Fibroblast of pulmonary artery (primary cell): ENCODE measurements around the gene ECD.

Experiments
- DNase-seq: peaks from one replicate; pipeline ENCODE4 v3.0.0-alpha.2; 2010; ENCODE audit warnings: low read depth
- H3K4me3 ChIP-seq: replicated peaks from 2 replicates; pipeline ENCODE4 v1.5.1; 2011; ENCODE audit warnings: low read depth, mild to moderate bottlenecking, control low read depth, low read length, moderate library complexity
- CTCF ChIP-seq: IDR thresholded peaks from 2 replicates; pipeline ENCODE4 v1.5.1; 2011; ENCODE audit warnings: mild to moderate bottlenecking, control low read depth, low read length, inconsistent platforms; ENCODE audit errors: missing control alignments

ECD gene

GRCh38 chr10:73167783-73168464 lies at the start of gene ECD, which contains the start of gene FAM149B1:
TSS of gene ECD (minus strand) at chr10:73168008. CDS start at chr10:73163937, 4,071 bp downstream.
TSS of gene FAM149B1 (plus strand) at chr10:73168119. CDS start at chr10:73168340, 221 bp downstream.
- peak within 1 kb of the TSS; percentile 91 for H3K4me3 ChIP-seq
- no peak for TF ChIP-seq CTCF
- peak; percentile 96 for DNase-seq

- DNase-seq = no peak
- TF ChIP-seq CTCF = no peak
- H3K4me3 ChIP-seq = no peak overlapping the region
These were observed 47.9 kb upstream of the ECD start for GRCh38 chr10:73215749-73216148.

- DNase-seq = no peak
- no peak overlapping the region for H3K4me3 ChIP-seq
- no peak for TF ChIP-seq CTCF
These were observed 43.5 kb upstream of the ECD start for GRCh38 chr10:73211106-73211811.

- no peak overlapping the region for H3K4me3 ChIP-seq
- TF ChIP-seq CTCF = no peak
- no peak for DNase-seq
These were observed 42.7 kb upstream of the ECD start for GRCh38 chr10:73210395-73211105.

- H3K4me3 ChIP-seq = no peak overlapping the region
- DNase-seq = peak; percentile 72
- TF ChIP-seq CTCF = no peak
These were observed 41.9 kb upstream of the ECD start for GRCh38 chr10:73209705-73210104.

- H3K4me3 ChIP-seq = no peak overlapping the region
These were observed 40.1 kb upstream of the ECD start for GRCh38 chr10:73207883-73208282.

More at GRCh38 chr10:73207883-73208282, 40.1 kb upstream of the ECD start:
- no peak for TF ChIP-seq CTCF
- DNase-seq = no peak
